ENCODE measurements around the gene DROSHA. TPM values are rescaled to one million over a fixed set of nuclear protein-coding genes. Genes with fewer than 3 reads are reported as not detected.

Gene DROSHA
- total and polyA plus RNA-seq, 10 of the 15 experiments (the other 5 are each of a cell fraction or from before 2014, with no cell fraction given), result 27.9 to 55.0 (median 37.6) TPM

- ChIA-PET RAD21 (ENCODE audit: unreplicated experiment) (no interaction called here), CTCF (no interaction called here), POLR2A (no interaction called here), SMC1A (ENCODE audit: uncharacterized antibody, unreplicated experiment) (no interaction called here)
- no TSS peak for BruUV-seq (replicated peaks)
- Histone ChIP-seq H4K20me1 (ENCODE audit: control insufficient read depth, insufficient read depth) (no peaks in the 10 kb centered on the region), H3K4me1 (ENCODE audit: control insufficient read depth, insufficient read depth, low read length) (no peaks in the 10 kb centered on the region), H3K4me3 (no peak overlapping the region), H3K4me2 (ENCODE audit: control insufficient read depth, insufficient read depth) (no peak overlapping the region), H2AFZ (ENCODE audit: control insufficient read depth, low read depth, low read length) (no peak overlapping the region), H3K9me3 (replicated peaks; ENCODE audit: control insufficient read depth, insufficient read depth, low read length) (no peaks in the 10 kb centered on the region; the same call in 2 of the 3 replicates), H3K27me3 (replicated peaks in 1 of 2; ENCODE audit: control insufficient read depth in 2 of 2, insufficient read depth in 2 of 2, low read length in 1 of 2) (peaks cover 0 to under 1% of the 10 kb centered on the region in 2 experiments; a peak in 1 of 4 replicates), H3K9ac (ENCODE audit: control insufficient read depth, insufficient read depth, low read length) (no peak overlapping the region), H3K27ac (ENCODE audit: control insufficient read depth, insufficient read depth) (no peak overlapping the region), H3K36me3 (ENCODE audit: control insufficient read depth in 2 of 2, insufficient read depth in 2 of 2, low read length in 1 of 2) (no peaks in the 10 kb centered on the region), H3K79me2 (ENCODE audit: control insufficient read depth, insufficient read depth, low read length) (no peaks in the 10 kb centered on the region)
- TF ChIP-seq KAT2A (conservative IDR thresholded peaks at IDR 0.05; ENCODE audit: control insufficient read depth, low read depth, low read length) (no peak), SREBF1 (IDR thresholded peaks at IDR 0.05; ENCODE audit: low read length) (no peak), POU2F2 (IDR thresholded peaks at IDR 0.05; ENCODE audit: borderline replicate concordance, low read depth, low read length) (no peak), CREB1 (IDR thresholded peaks at IDR 0.05; ENCODE audit: low read depth) (no peak), MYC (IDR thresholded peaks at IDR 0.05; ENCODE audit: insufficient read depth, insufficient read length, insufficient replicate concordance, low read length, severe bottlenecking) (no peak)
- ATAC-seq (no peak), DNase-seq (ENCODE audit: low read depth, low spot score) (no peak), FAIRE-seq (no peak)
- WGBS (ENCODE audit: insufficient coverage, insufficient replicate concordance, low lambda C conversion rate, missing lambda C conversion rate), result 23% methylated on average over 2 of the region's 2 CpGs
- intact Hi-C loops (cut with micrococcal nuclease; ENCODE audit: unreplicated experiment), result no loop called here
- in situ Hi-C loops (cut with MboI), result no loop called here
Measured at GRCh38 chr5:31364881-31365636, 166.8 kb downstream of the DROSHA start.

- no peak overlapping the region for H3K9ac ChIP-seq (ENCODE audit: control insufficient read depth, insufficient read depth, low read length)
- no peaks in the 10 kb centered on the region for H4K20me1 ChIP-seq (ENCODE audit: control insufficient read depth, insufficient read depth)
- RAD21 ChIA-PET (ENCODE audit: unreplicated experiment), result no interaction called here
- WGBS (ENCODE audit: insufficient coverage, insufficient replicate concordance, low lambda C conversion rate, missing lambda C conversion rate), result 0% methylated on average over 3 of the region's 3 CpGs
- CTCF ChIA-PET, result no interaction called here
- H3K4me1 ChIP-seq (ENCODE audit: control insufficient read depth, insufficient read depth, low read length), result no peaks in the 10 kb centered on the region
- intact Hi-C loops (cut with micrococcal nuclease; ENCODE audit: unreplicated experiment), result no loop called here
- no peak for ATAC-seq
- POLR2A ChIA-PET, result no interaction called here
- no peaks in the 10 kb centered on the region for H3K79me2 ChIP-seq (ENCODE audit: control insufficient read depth, insufficient read depth, low read length)
- BruUV-seq (replicated peaks), result no TSS peak
- DNase-seq (ENCODE audit: low read depth, low spot score), result no peak
- SMC1A ChIA-PET (ENCODE audit: uncharacterized antibody, unreplicated experiment), result interaction anchor here (0.6 kb wide), 1 partner anchor 64 kb away, joined by 3 read pairs; no protein-coding TSS in a partner anchor
- no peak overlapping the region for H2AFZ ChIP-seq (ENCODE audit: control insufficient read depth, low read depth, low read length)
- H3K4me3 ChIP-seq, result no peak overlapping the region
- FAIRE-seq, result no peak
- in situ Hi-C loops (cut with MboI), result no loop called here
- no peaks in the 10 kb centered on the region for H3K36me3 ChIP-seq (ENCODE audit: control insufficient read depth in 2 of 2, insufficient read depth in 2 of 2, low read length in 1 of 2)
- H3K4me2 ChIP-seq (ENCODE audit: control insufficient read depth, insufficient read depth), result no peak overlapping the region
- no peaks in the 10 kb centered on the region for H3K27me3 ChIP-seq (replicated peaks in 1 of 2; ENCODE audit: control insufficient read depth in 2 of 2, insufficient read depth in 2 of 2, low read length in 1 of 2)
- no peaks in the 10 kb centered on the region; the same call in 2 of the 3 replicates for H3K9me3 ChIP-seq (replicated peaks; ENCODE audit: control insufficient read depth, insufficient read depth, low read length)
- H3K27ac ChIP-seq (ENCODE audit: control insufficient read depth, insufficient read depth), result no peak overlapping the region
- TF ChIP-seq RBBP5 (conservative IDR thresholded peaks at IDR 0.05), result no peak
- no peak for TF ChIP-seq CREB1 (IDR thresholded peaks at IDR 0.05; ENCODE audit: low read depth)
- TF ChIP-seq USF1 (IDR thresholded peaks at IDR 0.05; ENCODE audit: borderline replicate concordance, extremely low read length, insufficient read depth, low read depth, low read length), result no peak
- TF ChIP-seq BCLAF1 (IDR thresholded peaks at IDR 0.05), result no peak
Measured at GRCh38 chr5:31362931-31363568, 168.8 kb downstream of the DROSHA start.
